RWPE1 (cell line): ENCODE data around the gene ANKIB1.
A peak's percentile ranks its signal among the peaks of the same experiment; 100 is the strongest.

Experiments used
- CTCF ChIA-PET: fragments of 350-600 bp; sonication (Branson Sonifier 250); formaldehyde crosslinking; extraction: SDS; loops from one replicate; lab custom pipeline; 2021; lab: Yijun Ruan, JAX
- POLR2A ChIA-PET: fragments of 400-600 bp; formaldehyde crosslinking; extraction: SDS; loops from one replicate; lab custom pipeline; 2020; ENCODE audit warnings: antibody characterized with exemption; ENCODE audit not compliant: low non-redundant PET; lab: Yijun Ruan, JAX
- DNase-seq: peaks from one replicate; pipeline ENCODE4 v3.0.0; 2012; ENCODE audit warnings: low spot score
- H3K27ac ChIP-seq: fragments of 450-650 bp; 2 replicates; pipeline ENCODE4 v1.5.1; 2017
- CTCF ChIP-seq: fragments of 450-650 bp; conservative IDR thresholded peaks from 2 replicates; pipeline ENCODE4 v1.5.1; 2017; ENCODE audit warnings: low read depth, mild to moderate bottlenecking

The ANKIB1 gene

GRCh38 chr7:92226981-92227380 lies 18.8 kb upstream of the ANKIB1 start:
- POLR2A ChIA-PET, result no interaction called here
- DNase-seq, result no peak
- H3K27ac ChIP-seq, result peak overlapping the region; percentile 5; the same call in 1 of the 2 replicates
- no peak for TF ChIP-seq CTCF
- CTCF ChIA-PET, result no interaction called here

DNA sequence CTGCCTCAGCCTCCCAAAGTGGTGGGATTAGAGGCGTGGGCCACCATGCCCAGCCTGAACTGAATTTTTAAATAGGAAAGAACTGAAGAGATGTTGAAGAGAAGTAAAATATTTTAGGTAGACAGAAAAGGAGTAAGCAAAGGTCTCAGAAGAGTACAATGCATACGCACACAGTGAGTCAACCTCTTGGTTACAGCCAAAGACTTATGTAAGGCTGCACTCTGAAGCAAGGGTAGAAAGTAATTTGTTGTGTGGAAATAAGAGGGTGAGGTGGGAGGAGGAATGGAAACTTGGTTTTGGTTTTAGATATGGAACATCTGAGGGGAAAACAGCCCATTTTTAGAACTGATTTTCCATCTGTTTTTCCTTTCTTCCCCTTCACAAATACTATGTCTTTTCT lies 17.7 kb upstream of the ANKIB1 start:
- DNase-seq, result no peak
- ChIA-PET POLR2A (no interaction called here), CTCF (no interaction called here)
- TF ChIP-seq CTCF, result no peak
- H3K27ac ChIP-seq, result no peak overlapping the region

DNA sequence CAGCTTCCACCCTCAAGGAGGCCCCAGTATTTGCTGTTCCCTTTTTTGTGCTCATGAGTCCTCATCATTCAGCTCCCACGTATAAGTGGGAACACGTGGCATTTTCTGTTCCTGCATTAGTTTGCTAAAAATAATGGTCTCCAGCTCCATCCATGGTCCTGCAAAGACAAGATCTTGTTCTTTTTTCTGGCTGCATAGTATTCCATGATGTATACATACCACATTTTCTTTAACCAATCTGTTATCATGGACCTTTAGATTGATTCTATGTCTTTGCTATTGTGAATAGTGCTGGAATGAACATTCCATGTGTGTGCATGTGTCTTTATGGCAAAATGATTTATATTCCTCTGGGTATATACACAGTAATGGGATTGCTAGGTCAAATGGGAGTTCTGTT lies 17.0 kb upstream of the ANKIB1 start:
- TF ChIP-seq CTCF, result no peak
- H3K27ac ChIP-seq, result no peak overlapping the region
- ChIA-PET POLR2A (no interaction called here), CTCF (no interaction called here)
- DNase-seq, result no peak

DNA sequence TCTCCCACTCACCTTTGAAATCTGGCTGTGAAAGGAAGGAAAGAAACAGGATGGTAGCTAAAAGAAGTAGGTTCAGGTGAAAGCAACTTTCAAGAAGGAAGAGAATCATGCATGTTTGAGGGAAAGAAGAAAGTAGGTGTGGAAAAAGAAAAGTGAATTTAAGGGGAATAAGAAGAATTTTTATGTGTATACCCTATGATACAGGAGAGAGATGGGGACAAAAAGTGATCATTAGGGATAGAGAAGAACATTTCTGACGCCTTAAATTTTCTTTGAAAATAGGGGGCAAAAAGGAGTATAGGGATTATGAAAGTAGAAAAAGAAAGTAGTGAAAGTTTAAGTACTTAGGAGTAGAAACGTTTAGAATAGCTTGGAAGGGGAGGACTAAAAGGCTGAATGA lies 15.2 kb upstream of the ANKIB1 start:
- no peak overlapping the region for H3K27ac ChIP-seq
- ChIA-PET CTCF (no interaction called here), POLR2A (interaction anchor here (1.0 kb wide), 1 partner anchor 15 kb away, joined by 3 read pairs; no protein-coding TSS in a partner anchor)
- no peak for DNase-seq
- TF ChIP-seq CTCF, result no peak

- no peak for TF ChIP-seq CTCF
- no peak for DNase-seq
- no peak overlapping the region for H3K27ac ChIP-seq
- ChIA-PET POLR2A (no interaction called here), CTCF (interaction anchor here (0.6 to 0.7 kb wide), 4 partner anchors 8 to 109 kb away, joined by 3 to 6 read pairs (median 3); no protein-coding TSS in a partner anchor)
Measured at GRCh38 chr7:92242972-92243371, 2.8 kb upstream of the ANKIB1 start.

- no peak for DNase-seq
- peak overlapping the region; percentile 92 for H3K27ac ChIP-seq
- ChIA-PET CTCF (interaction anchor here (0.5 to 0.7 kb wide), 4 partner anchors 33 to 249 kb away, joined by 3 to 8 read pairs (median 4); no protein-coding TSS in a partner anchor), POLR2A (interaction anchor here (0.7 to 1.2 kb wide), 2 partner anchors 15 to 284 kb away, joined by 3 read pairs; partner anchors contain the start of genes PEX1 and RBM48)
- TF ChIP-seq CTCF, result no peak
Measured at GRCh38 chr7:92244808-92245486, 827 bp upstream of the ANKIB1 start.
